Stimulated activated CD4-positive, alpha-beta T cell treated with anti-CD3 and anti-CD28 coated beads, Interleukin-15, amount 100 ng/mL, for 1 hour (primary cell): Measurements from ENCODE around the gene PWP2.
"Not testable (repeated sequence)": the region's sequence is repeated elsewhere in the genome, so short reads cannot be mapped to it uniquely, and the experiment has no call there.

ENCODE experiments used
- DNase-seq, 2 donors: peaks; one replicate each; pipeline ENCODE4 v3.0.0-alpha.2; 2020; ENCODE audit warnings: low read depth in 1 of 2, low spot score in 1 of 2

Gene PWP2

DNA sequence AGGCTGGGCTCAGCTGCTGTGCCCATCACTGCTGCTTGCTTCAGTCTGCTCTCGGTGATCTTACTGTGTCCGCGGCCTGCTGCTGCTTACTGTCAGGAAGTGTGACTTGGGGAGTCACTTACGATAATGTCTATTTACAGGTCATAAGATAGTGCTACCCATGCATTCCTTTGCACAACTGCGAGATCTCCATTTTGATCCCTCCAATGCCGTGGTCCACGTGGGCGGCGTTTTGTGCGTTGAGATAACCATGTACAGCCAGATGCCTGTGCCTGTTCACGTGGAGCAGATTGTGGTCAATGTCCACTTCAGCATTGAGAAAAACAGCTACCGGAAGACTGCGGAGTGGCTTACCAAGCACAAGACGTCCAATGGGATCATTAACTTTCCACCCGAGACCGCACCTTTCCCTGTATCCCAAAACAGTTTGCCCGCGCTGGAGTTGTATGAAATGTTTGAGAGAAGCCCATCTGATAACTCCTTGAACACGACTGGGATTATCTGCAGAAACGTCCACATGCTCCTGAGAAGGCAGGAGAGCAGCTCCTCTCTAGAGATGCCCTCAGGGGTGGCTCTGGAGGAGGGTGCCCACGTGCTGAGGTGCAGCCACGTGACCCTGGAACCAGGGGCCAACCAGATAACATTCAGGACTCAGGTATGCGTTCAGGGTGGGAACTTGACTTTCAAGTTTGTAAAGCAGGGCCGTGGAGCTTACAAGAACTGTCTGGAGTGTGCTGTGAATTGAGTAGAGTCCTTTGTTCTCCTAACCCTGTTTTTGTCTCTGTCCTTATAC is 24.4 kb upstream of the PWP2 start:
- no peak for DNase-seq

DNA sequence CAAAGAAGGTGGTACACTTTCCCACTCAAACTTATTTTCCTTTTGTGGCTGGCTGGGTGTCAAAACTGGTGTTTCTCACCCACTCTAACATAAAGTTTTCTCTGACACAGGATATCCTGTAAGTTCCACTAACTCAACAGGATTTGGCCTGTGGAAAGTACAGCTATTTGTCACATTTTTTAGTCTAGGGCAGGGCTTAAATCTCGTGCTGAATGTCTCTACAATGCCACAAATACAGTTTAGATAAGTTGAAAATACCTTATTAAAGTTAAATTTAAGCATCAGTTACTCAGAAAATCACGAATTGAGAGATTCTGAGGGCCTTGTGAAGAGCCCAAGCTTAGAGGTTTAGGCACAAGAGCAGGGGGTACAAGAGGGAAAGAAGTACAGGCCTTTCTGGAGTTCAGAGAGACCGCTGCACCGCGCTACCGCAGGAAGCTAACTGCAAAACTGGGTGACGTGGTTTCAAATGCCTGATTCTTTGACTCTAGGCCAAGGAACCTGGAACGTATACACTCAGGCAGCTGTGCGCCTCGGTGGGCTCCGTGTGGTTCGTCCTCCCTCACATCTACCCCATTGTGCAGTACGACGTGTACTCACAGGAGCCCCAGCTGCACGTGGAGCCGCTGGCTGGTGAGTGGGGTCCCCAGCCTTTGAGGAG is 23.4 kb upstream of the PWP2 start:
- DNase-seq, result peak in 1 of 2 donors; percentile 27

- no peak for DNase-seq
Observed at GRCh38 chr21:44084496-44085241, 22.5 kb upstream of the PWP2 start.

DNA sequence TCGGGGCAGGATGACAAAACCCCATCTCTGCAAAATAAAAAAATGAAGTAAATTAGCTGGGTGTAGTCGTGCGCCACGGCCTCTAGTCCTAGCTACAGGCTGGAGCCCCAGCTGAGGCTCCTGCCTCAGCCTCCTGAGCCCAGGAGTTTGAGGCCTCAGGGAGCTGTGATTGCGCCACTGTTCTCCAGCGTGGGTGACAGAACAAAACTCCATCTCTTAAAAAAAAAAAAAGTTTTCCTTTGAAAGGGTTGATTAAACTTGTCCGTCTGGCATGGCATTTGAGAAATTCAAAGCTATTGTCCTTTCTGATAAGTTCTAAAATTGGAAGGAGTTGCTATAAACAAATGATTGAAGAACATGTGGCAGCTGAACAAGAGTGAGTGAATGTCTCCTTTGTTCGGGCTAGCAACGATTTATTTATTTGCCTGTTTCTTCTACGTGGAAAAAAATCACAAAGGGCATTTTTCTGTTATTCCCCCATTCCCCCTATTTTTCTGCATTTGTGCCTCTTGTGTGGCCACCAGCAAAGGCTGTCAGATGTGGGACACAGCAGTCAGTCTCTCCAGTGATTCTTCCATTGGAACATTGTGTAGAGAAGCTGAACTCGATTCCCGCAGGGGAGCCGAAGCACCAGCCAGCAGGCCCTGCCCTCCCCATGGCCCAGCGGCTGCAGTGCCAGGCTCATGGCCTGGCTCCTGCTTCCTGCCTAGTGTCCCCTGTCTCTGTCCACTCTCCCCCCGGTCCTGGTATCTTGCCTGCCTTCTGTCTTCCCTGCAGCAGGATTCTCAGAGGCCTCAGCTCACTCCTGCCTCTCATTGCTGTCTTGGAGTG is 21.5 kb upstream of the PWP2 start:
- no peak for DNase-seq

DNA sequence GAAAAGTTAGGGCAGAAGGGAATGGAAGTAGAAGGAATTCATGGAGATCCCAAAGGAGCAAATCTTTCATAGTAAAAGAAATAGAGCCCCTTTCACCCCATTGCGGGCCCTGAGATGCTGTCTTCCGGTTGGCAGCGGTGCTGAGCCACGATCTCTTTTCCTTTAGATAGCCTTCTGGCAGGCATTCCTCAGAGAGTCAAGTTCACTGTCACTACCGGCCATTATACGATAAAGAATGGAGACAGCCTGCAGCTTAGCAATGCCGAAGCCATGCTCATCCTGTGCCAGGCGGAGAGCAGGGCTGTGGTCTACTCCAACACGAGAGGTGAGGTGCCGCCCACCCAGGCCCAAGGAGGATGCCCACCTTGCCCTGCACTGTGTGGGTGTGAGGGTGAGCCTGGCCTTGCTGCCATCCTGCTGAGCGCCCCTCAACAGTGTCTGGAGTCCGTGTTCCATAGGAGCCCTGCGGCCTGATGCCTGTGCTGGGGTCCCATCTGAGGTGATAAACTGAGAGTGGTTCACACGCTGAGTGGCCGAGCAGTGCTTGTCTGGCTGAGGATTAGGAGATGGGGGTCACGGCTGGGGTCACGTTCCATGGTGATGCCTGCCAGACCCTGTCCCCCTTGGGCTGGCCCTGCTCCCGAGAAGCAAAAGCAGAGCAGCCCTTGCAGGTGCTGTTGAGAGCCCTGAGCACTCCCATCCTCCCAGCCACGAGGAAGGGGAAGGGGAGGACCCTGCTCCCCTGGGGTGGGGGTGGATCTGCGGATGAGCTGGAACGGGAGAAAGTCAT is 20.4 kb upstream of the PWP2 start:
- no peak for DNase-seq

- DNase-seq, result no peak
Observed at GRCh38 chr21:44087426-44088400, 19.5 kb upstream of the PWP2 start.

GRCh38 chr21:44088401-44088780 is 18.8 kb upstream of the PWP2 start:
- no peak for DNase-seq

DNA sequence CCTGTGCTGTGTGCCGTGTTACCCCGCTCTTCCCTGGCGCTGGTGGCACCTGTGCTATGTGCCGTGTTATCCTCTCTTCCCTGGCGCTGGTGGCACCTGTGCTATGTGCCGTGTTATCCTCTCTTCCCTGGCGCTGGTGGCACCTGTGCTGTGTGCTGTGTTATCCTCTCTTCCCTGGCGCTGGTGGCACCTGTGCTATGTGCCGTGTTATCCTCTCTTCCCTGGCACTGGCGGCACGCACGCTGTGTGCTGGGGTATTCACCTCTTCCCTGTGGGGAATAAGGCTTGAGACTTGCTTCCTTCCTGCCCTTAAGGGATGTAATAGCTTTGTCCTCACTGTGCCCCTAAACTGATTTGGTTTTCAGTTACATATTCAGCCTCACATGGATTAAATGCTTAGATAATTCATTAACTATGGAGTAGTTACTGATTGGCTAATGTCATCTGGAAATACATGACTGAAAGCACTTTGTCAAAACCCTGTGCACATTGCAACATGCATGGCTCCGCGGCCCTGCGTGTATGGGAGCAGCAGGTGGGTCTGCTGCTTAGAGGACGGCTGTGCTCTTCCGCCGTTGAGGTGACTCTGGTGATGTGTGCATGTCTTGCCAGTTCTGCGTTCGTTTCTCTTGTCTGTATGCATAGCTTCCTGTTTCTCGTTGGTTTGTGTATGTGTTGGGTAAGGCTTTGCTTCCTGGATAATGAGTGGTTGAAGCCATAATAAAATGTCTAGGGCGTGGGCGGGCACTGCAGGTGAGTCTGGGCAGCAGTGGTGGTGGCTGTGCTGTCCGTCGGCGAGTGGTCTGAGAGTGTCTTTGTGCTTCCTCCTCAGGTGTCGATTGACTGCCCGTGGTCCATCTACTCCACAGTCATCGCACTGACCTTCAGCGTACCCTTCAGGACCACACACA is 17.9 kb upstream of the PWP2 start:
- no peak for DNase-seq

- DNase-seq, result no peak
Observed at GRCh38 chr21:44090325-44090724, 16.9 kb upstream of the PWP2 start.

DNA sequence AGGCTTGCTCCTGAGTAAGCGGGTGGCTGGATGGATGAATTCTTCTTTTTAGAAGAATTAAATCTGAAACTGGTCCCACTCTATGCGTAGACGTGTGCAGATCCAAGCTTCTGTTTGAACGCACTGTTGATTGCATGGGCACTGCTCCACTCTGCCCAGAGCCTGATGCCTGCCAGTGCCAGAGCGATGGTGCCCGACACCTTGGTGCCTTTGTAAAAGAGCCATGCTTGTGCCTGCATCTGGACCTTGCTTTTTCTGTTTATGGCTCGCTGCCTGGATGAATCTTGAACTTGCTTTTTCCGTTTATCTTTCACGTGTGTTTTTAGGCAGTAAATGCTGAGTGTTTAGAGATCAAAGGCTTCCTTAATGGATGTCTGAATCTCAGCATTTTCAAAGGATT is 15.0 kb upstream of the PWP2 start:
- no peak for DNase-seq

DNA sequence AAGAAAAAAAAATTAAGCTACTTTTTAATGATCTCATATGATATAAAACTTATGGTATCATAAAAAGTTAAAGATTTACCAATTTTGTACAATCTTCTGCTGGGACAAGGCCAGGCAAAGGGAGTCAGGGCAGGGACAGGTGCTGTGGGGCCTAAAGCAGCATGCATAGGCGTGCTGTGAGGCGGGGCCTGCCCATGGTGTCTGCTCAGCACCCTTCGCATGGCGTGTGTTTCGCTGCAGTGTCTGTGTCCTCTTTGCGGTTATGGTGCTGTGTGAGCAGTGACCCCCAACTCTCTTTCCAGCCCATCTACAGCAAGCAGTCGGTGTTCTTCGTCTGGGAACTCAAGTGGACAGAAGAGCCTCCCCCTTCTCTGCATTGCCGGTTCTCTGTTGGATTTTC is 13.4 kb upstream of the PWP2 start:
- DNase-seq, result no peak

GRCh38 chr21:44094832-44095231 is 12.4 kb upstream of the PWP2 start:
- DNase-seq, result no peak

- DNase-seq, result not testable (repeated sequence)
Observed at GRCh38 chr21:44098507-44098906, 8.7 kb upstream of the PWP2 start.

DNA sequence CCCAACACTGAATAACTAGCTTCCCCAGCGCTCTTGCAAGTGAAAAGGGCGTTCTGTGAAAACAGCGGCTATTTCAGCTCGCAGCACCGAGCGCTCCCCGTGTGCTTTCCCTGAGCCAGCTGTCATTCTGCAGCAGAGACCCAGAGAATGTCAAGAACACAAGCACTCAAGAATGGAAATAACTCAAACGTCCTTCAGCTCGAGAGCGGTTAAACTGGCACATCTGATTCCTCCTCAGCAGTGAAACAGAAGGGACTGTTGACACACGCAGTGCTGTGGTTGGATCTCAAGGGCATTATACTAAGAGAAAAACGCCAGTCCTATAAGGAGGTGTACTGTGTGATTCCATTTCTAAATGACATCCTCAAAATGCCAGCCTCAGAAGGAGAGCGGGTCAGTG is 8.2 kb upstream of the PWP2 start:
- not testable (repeated sequence) for DNase-seq

- not testable (repeated sequence) for DNase-seq
Observed at GRCh38 chr21:44107589-44107988, 390 bp downstream of the PWP2 start.

DNA sequence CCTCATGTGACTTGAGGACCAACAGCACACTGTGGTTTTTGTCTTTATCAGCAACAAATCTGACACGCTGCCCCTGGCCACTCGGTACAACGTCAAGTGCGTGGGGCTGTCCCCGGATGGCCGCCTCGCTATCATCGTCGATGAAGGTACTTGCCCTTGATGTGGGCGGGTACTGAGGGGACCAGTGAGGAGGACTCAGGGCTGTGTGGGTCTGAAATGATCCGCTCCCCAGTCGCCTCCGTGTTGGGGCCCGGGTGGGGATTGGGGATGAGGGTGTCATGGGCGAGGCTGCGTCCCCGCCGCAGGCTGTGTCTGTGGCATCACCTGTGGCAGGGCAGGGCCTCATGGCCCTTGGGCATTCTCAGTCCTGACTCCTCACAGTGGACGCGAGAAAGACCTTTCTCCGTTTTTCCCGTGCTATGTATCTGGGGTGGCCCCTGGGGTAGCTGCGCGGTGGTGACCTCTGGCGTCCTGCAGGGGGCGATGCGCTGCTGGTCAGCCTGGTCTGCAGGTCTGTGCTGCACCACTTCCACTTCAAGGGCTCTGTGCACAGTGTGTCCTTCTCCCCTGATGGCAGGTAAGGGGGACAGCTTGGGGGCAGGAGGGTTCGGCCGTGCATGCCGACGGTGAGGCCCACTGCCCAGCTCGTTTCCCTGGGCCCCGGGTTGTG is 6.6 kb downstream of the PWP2 start:
- not testable (repeated sequence) for DNase-seq

DNA sequence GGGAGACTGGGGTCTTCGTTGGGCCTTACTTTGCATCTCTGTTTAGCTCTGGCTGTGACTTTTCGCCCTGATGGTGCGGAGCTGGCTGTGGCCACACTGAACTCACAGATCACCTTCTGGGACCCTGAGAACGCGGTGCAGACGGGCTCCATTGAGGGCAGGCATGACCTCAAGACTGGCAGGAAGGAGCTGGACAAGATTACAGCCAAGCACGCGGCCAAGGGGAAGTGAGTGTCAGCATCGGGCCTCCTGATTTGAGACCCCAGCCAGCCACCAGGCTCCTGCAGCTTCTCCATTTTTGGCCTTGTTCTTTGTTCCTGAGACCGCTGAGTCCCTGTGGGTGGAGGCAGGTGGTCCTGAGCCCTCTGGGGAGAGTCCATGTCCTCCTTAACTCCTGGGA is 14.9 kb downstream of the PWP2 start:
- not testable (repeated sequence) for DNase-seq

DNA sequence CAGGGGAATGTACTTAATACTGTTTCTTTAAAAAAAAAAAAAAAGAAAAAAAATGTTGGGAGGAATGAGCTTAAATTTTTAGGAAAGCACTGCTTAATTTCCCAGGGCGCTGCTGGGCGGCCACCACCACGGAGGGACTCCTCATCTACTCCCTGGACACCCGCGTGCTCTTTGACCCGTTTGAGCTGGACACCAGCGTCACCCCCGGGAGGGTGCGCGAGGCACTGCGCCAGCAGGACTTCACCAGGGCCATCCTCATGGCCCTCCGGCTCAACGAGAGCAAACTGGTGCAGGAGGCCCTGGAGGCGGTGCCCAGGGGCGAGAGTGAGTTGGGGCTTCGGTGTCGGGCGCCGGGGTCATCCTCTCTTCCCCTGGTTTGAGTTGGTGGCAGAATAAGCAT is 20.6 kb downstream of the PWP2 start:
- not testable (repeated sequence) for DNase-seq
